ENCODE measurements around the gene MAD2L1. TPM values are rescaled to one million over a fixed set of nuclear protein-coding genes. Genes with fewer than 3 reads are reported as not detected.

MAD2L1 gene
- total and polyA plus RNA-seq, 2 of the 13 experiments (the other 11 are each of a cell fraction or from before 2014, with no cell fraction given), result 40.6 to 109 TPM

DNA sequence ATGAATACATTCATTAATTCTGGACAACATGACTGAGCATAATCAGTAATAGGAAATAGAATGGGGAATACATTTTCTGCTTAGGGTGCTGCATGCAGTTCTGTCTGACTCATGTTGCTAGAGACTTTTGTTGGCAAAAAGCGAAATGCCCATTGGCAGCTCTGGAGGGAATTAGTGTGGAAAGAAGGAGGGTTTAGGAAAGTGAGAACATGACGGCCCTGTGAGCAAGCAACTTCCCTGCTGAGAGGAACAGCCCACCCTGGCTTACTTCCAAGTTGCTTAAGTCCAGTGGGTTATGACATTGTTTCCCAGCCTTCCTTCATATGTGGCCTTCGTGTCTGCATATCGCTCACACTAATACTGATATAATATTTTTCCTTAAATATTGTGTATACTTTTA is 13.8 kb downstream of the MAD2L1 start:
- BruUV-seq (replicated peaks), result no TSS peak
- H3K79me2 ChIP-seq (ENCODE audit: insufficient read depth, low read length), result no peaks in the 10 kb centered on the region
- no peak overlapping the region for H3K27ac ChIP-seq (ENCODE audit: extremely low read length, insufficient read depth, low read length)
- no peaks in the 10 kb centered on the region; a peak in 1 of 5 replicates for H3K36me3 ChIP-seq (replicated peaks in 1 of 2; ENCODE audit: control insufficient read depth in 1 of 2, insufficient read depth in 2 of 2, low read length in 2 of 2)
- ATAC-seq (no peak), FAIRE-seq (no peak), DNase-seq (ENCODE audit: low spot score) (no peak)
- in situ Hi-C loops (cut with HindIII; ENCODE audit: extremely low pct_ligation_motif_present, low pct_unique_long_range_greater_than_20kb), result loop anchor here (10.0 kb wide), 3 partner anchors 428 to 1068 kb away; partner anchors contain the start of gene PDE5A
- H3K9ac ChIP-seq (ENCODE audit: insufficient read depth, low read depth, low read length), result no peak overlapping the region
- no peaks in the 10 kb centered on the region for H3K27me3 ChIP-seq (ENCODE audit: control insufficient read depth in 1 of 2, insufficient read depth in 2 of 2, low read length in 2 of 2)
- H3K4me3 ChIP-seq (replicated peaks in 1 of 3; ENCODE audit: insufficient read depth in 1 of 3, low read depth in 2 of 3, low read length in 3 of 3), result no peak overlapping the region
- WGBS (ENCODE audit: low lambda C conversion rate), result 97% methylated on average over 4 of the region's 4 CpGs
- H3K9me3 ChIP-seq (ENCODE audit: low read length), result no peaks in the 10 kb centered on the region
- H3K4me1 ChIP-seq (ENCODE audit: insufficient read depth, low read length), result no peaks in the 10 kb centered on the region
- ChIA-PET CTCF (ENCODE audit: low intra/inter-chr PET ratio, low total read pairs) (no interaction called here), POLR2A (no interaction called here)
- H4K20me1 ChIP-seq (ENCODE audit: insufficient read depth, low read length), result no peaks in the 10 kb centered on the region
- H2AFZ ChIP-seq (ENCODE audit: low read length), result no peak overlapping the region
- no peak overlapping the region for H3K4me2 ChIP-seq (ENCODE audit: low read depth, low read length)
- intact Hi-C loops (cut with micrococcal nuclease; ENCODE audit: unreplicated experiment), result loop anchor here (5.0 kb wide), 1 partner anchor 751 kb away; a partner anchor contains a TSS
- TF ChIP-seq, protein P1, sequence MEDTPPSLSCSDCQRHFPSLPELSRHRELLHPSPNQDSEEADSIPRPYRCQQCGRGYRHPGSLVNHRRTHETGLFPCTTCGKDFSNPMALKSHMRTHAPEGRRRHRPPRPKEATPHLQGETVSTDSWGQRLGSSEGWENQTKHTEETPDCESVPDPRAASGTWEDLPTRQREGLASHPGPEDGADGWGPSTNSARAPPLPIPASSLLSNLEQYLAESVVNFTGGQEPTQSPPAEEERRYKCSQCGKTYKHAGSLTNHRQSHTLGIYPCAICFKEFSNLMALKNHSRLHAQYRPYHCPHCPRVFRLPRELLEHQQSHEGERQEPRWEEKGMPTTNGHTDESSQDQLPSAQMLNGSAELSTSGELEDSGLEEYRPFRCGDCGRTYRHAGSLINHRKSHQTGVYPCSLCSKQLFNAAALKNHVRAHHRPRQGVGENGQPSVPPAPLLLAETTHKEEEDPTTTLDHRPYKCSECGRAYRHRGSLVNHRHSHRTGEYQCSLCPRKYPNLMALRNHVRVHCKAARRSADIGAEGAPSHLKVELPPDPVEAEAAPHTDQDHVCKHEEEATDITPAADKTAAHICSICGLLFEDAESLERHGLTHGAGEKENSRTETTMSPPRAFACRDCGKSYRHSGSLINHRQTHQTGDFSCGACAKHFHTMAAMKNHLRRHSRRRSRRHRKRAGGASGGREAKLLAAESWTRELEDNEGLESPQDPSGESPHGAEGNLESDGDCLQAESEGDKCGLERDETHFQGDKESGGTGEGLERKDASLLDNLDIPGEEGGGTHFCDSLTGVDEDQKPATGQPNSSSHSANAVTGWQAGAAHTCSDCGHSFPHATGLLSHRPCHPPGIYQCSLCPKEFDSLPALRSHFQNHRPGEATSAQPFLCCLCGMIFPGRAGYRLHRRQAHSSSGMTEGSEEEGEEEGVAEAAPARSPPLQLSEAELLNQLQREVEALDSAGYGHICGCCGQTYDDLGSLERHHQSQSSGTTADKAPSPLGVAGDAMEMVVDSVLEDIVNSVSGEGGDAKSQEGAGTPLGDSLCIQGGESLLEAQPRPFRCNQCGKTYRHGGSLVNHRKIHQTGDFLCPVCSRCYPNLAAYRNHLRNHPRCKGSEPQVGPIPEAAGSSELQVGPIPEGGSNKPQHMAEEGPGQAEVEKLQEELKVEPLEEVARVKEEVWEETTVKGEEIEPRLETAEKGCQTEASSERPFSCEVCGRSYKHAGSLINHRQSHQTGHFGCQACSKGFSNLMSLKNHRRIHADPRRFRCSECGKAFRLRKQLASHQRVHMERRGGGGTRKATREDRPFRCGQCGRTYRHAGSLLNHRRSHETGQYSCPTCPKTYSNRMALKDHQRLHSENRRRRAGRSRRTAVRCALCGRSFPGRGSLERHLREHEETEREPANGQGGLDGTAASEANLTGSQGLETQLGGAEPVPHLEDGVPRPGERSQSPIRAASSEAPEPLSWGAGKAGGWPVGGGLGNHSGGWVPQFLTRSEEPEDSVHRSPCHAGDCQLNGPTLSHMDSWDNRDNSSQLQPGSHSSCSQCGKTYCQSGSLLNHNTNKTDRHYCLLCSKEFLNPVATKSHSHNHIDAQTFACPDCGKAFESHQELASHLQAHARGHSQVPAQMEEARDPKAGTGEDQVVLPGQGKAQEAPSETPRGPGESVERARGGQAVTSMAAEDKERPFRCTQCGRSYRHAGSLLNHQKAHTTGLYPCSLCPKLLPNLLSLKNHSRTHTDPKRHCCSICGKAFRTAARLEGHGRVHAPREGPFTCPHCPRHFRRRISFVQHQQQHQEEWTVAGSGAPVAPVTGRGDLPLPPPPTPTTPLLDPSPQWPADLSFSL (CRISPR knock-in tag; IDR thresholded peaks at IDR 0.05), result no peak
- TF ChIP-seq ZNF30 (CRISPR knock-in tag; IDR thresholded peaks at IDR 0.05), result no peak
- TF ChIP-seq ZNF337 (CRISPR knock-in tag; IDR thresholded peaks at IDR 0.05; ENCODE audit: borderline replicate concordance, low read depth), result no peak
- no peak for TF ChIP-seq JUN (CRISPR knock-in tag; IDR thresholded peaks at IDR 0.05)
- no peak for TF ChIP-seq ZMYM3 (CRISPR knock-in tag; IDR thresholded peaks at IDR 0.05)
- TF ChIP-seq ZNF737 (CRISPR knock-in tag; IDR thresholded peaks at IDR 0.05; ENCODE audit: borderline replicate concordance), result no peak
- TF ChIP-seq, protein P2, sequence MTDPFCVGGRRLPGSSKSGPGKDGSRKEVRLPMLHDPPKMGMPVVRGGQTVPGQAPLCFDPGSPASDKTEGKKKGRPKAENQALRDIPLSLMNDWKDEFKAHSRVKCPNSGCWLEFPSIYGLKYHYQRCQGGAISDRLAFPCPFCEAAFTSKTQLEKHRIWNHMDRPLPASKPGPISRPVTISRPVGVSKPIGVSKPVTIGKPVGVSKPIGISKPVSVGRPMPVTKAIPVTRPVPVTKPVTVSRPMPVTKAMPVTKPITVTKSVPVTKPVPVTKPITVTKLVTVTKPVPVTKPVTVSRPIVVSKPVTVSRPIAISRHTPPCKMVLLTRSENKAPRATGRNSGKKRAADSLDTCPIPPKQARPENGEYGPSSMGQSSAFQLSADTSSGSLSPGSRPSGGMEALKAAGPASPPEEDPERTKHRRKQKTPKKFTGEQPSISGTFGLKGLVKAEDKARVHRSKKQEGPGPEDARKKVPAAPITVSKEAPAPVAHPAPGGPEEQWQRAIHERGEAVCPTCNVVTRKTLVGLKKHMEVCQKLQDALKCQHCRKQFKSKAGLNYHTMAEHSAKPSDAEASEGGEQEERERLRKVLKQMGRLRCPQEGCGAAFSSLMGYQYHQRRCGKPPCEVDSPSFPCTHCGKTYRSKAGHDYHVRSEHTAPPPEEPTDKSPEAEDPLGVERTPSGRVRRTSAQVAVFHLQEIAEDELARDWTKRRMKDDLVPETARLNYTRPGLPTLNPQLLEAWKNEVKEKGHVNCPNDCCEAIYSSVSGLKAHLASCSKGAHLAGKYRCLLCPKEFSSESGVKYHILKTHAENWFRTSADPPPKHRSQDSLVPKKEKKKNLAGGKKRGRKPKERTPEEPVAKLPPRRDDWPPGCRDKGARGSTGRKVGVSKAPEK (CRISPR knock-in tag; IDR thresholded peaks at IDR 0.05; ENCODE audit: borderline replicate concordance), result no peak
- no peak for TF ChIP-seq MED1 (CRISPR knock-in tag; IDR thresholded peaks at IDR 0.05)
- no peak for TF ChIP-seq ZNF879 (CRISPR knock-in tag; IDR thresholded peaks at IDR 0.05)
- TF ChIP-seq, protein P3, sequence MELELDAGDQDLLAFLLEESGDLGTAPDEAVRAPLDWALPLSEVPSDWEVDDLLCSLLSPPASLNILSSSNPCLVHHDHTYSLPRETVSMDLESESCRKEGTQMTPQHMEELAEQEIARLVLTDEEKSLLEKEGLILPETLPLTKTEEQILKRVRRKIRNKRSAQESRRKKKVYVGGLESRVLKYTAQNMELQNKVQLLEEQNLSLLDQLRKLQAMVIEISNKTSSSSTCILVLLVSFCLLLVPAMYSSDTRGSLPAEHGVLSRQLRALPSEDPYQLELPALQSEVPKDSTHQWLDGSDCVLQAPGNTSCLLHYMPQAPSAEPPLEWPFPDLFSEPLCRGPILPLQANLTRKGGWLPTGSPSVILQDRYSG (CRISPR knock-in tag; IDR thresholded peaks at IDR 0.05), result no peak
- TF ChIP-seq, protein P4, sequence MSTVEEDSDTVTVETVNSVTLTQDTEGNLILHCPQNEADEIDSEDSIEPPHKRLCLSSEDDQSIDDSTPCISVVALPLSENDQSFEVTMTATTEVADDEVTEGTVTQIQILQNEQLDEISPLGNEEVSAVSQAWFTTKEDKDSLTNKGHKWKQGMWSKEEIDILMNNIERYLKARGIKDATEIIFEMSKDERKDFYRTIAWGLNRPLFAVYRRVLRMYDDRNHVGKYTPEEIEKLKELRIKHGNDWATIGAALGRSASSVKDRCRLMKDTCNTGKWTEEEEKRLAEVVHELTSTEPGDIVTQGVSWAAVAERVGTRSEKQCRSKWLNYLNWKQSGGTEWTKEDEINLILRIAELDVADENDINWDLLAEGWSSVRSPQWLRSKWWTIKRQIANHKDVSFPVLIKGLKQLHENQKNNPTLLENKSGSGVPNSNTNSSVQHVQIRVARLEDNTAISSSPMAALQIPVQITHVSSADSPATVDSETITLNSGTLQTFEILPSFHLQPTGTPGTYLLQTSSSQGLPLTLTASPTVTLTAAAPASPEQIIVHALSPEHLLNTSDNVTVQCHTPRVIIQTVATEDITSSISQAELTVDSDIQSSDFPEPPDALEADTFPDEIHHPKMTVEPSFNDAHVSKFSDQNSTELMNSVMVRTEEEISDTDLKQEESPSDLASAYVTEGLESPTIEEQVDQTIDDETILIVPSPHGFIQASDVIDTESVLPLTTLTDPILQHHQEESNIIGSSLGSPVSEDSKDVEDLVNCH (CRISPR knock-in tag; IDR thresholded peaks at IDR 0.05), result no peak
